Measurements from ENCODE around the gene TBC1D5. TPM values are rescaled to one million over a fixed set of nuclear protein-coding genes. Genes with fewer than 3 reads are reported as not detected.

Gene TBC1D5
- total and polyA plus RNA-seq, 2 of the 4 experiments (the other 2 are of a cell fraction), result 16.4 to 57.0 TPM

- Histone ChIP-seq H3K36me3 (ENCODE audit: control insufficient read depth, insufficient read depth, low read length) (no peaks in the 10 kb centered on the region), H2BK5ac (ENCODE audit: low read depth, low read length, poor library complexity, severe bottlenecking) (no peak overlapping the region), H3K27ac (ENCODE audit: insufficient read depth, low read length) (no peak overlapping the region), H3K23ac (ENCODE audit: low read depth, low read length) (0 out of 2 replicates have a peak overlapping the region, but pooled peaks have one; percentile 25), H3K9me3 (ENCODE audit: control insufficient read depth, insufficient read depth, low read length) (no peaks in the 10 kb centered on the region), H2AK5ac (ENCODE audit: low read depth, low read length) (no peak overlapping the region), H4K20me1 (ENCODE audit: insufficient read depth, low read length) (no peaks in the 10 kb centered on the region), H2AFZ (replicated peaks; ENCODE audit: low read length, poor library complexity) (no peak overlapping the region), H2BK15ac (ENCODE audit: low read depth, low read length) (no peak overlapping the region), H3K4me1 (ENCODE audit: control insufficient read depth, insufficient read depth, low read length) (peaks cover 4% of the 10 kb centered on the region), H3K14ac (replicated peaks; ENCODE audit: low read depth, low read length) (no peak overlapping the region), H3K18ac (ENCODE audit: low read depth, low read length) (no peak overlapping the region), H3K27me3 (ENCODE audit: control insufficient read depth, insufficient read depth, low read length) (no peaks in the 10 kb centered on the region), H4K5ac (ENCODE audit: low read depth, low read length) (no peak overlapping the region), H4K91ac (ENCODE audit: insufficient read depth, low read depth, low read length) (no peak overlapping the region), H3K4me3 (ENCODE audit: insufficient read depth, low read depth, low read length) (no peak overlapping the region), H2BK120ac (ENCODE audit: low read depth, low read length) (no peak overlapping the region), H2BK20ac (ENCODE audit: low read depth, low read length) (no peak overlapping the region), H3K79me1 (ENCODE audit: low read depth in 1 of 2, low read length in 2 of 2) (peaks cover 10 to 12% of the 10 kb centered on the region in 2 experiments), H3K9ac (ENCODE audit: low read depth, low read length) (no peak overlapping the region), H4K8ac (ENCODE audit: low read depth in 2 of 2, low read length in 2 of 2) (no peak overlapping the region), H3K4me2 (ENCODE audit: low read depth, low read length) (no peak overlapping the region), H3K56ac (ENCODE audit: extremely low read depth, insufficient read depth, low read length) (no peak overlapping the region), H2AK9ac (replicated peaks; ENCODE audit: low read depth, low read length, poor library complexity) (no peak overlapping the region), H3K4ac (ENCODE audit: low read depth, low read length) (no peak overlapping the region), H3K9me1 (ENCODE audit: insufficient read depth, low read length) (no peaks in the 10 kb centered on the region)
- dilution Hi-C loops (cut with HindIII; ENCODE audit: low sequenced_read_pairs, unreplicated experiment) (no loop called here), intact Hi-C loops (cut with micrococcal nuclease) (loop anchor here (2.0 to 10.0 kb wide), 4 partner anchors 99 to 489 kb away; no protein-coding TSS in a partner anchor), in situ Hi-C loops (cut with MboI; ENCODE audit: low sequenced_read_pairs) (no loop called here)
- WGBS, 2 experiments (ENCODE audit: extremely low coverage in 2 of 2, insufficient read length in 1 of 2), result no CpG with 5 or more reads among the region's 1 CpG
- ChIA-PET POLR2A (ENCODE audit: unreplicated experiment) (no interaction called here), CTCF (no interaction called here)
- TF ChIP-seq FOS (IDR thresholded peaks at IDR 0.05; ENCODE audit: low read depth, low read length) (no peak), RFX5 (IDR thresholded peaks at IDR 0.05; ENCODE audit: low read depth, low read length) (no peak), MAFK (IDR thresholded peaks at IDR 0.05; ENCODE audit: low read depth, low read length) (no peak), BHLHE40 (IDR thresholded peaks at IDR 0.05; ENCODE audit: low read depth, low read length) (no peak), MXI1 (IDR thresholded peaks at IDR 0.05; ENCODE audit: borderline replicate concordance, low read depth, low read length) (no peak), CTCF (conservative IDR thresholded peaks at IDR 0.05; ENCODE audit: low read depth, low read length) (no peak), POLR2A (IDR thresholded peaks at IDR 0.05; ENCODE audit: low read depth, low read length) (no peak), MAZ (IDR thresholded peaks at IDR 0.05; ENCODE audit: borderline replicate concordance, low read depth, low read length) (no peak), CHD1 (IDR thresholded peaks at IDR 0.05; ENCODE audit: low read depth, low read length) (no peak), CEBPB (IDR thresholded peaks at IDR 0.05; ENCODE audit: low read depth, low read length) (no peak), RAD21 (IDR thresholded peaks at IDR 0.05; ENCODE audit: low read length) (no peak), RCOR1 (IDR thresholded peaks at IDR 0.05; ENCODE audit: insufficient replicate concordance, low read length) (no peak), ELK1 (IDR thresholded peaks at IDR 0.05; ENCODE audit: borderline replicate concordance, low read depth, low read length) (no peak), NFE2L2 (IDR thresholded peaks at IDR 0.05; ENCODE audit: low read depth, low read length) (no peak), SMC3 (IDR thresholded peaks at IDR 0.05; ENCODE audit: low read depth, low read length) (no peak)
- TF ChIP-seq, protein P1, sequence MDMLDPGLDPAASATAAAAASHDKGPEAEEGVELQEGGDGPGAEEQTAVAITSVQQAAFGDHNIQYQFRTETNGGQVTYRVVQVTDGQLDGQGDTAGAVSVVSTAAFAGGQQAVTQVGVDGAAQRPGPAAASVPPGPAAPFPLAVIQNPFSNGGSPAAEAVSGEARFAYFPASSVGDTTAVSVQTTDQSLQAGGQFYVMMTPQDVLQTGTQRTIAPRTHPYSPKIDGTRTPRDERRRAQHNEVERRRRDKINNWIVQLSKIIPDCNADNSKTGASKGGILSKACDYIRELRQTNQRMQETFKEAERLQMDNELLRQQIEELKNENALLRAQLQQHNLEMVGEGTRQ (IDR thresholded peaks at IDR 0.05; ENCODE audit: low read depth, low read length), result no peak
- DNase-seq, result no peak
- no TSS peak for BruUV-seq (replicated peaks)
- ATAC-seq (ENCODE audit: low read depth), result no peak
These were observed 1.2 kb upstream of the TBC1D5 start for GRCh38 chr3:17743658-17743995.

Measured in IMR-90 (cell line).